ENCODE results near the gene PRKAA1.

Gene PRKAA1

GRCh38 chr5:40798012-40798800 lies at the start of gene PRKAA1:
TSS of gene PRKAA1 (minus strand) at chr5:40798374. CDS start at chr5:40798189, 185 bp downstream.
- peak; percentile 92 for DNase-seq

GRCh38 chr5:40847525-40847924 lies 49.4 kb upstream of the PRKAA1 start:
- DNase-seq = no peak

DNA sequence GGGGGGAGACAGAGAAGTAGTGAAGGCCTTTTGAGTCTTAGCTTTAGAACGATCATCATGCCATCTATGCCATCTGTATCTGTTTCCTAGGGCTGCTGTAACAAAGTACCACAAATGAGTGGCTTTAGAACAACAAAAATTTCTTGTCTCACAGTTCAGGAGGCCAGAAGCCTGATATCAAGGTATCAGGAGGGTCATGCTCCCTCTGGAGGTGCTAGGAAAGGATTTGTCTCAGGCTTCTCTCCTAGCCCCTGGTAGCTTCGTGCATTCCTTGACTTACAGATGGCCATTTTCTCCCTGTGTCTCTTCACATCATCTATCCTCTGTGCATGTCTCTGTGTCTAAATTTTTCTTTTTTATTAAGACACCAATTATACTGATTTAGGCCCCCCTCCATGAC lies 48.2 kb upstream of the PRKAA1 start:
- no peak for DNase-seq

DNA sequence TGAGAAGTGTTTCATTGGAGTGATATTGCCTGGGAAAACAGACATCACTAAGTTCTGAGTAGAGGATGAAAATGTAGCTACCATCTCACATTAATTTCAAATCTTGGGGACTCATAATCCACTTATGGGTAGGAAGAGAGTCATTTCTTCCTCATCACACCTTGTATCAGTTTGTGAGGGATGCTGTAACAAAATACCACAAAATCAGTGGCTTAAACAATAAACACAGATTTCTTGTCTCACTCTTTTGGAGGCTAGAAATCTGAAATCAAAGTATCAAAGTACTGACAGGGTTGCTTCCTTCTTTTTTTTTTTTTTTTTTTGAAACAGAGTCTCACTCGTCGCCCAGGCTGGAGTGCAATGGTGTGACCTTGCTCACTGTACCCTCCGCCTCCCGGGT lies 46.4 kb upstream of the PRKAA1 start:
- DNase-seq = no peak

GRCh38 chr5:40842351-40842750 lies 44.2 kb upstream of the PRKAA1 start:
- no peak for DNase-seq

- DNase-seq = no peak
Measured at GRCh38 chr5:40841068-40841805, 43.1 kb upstream of the PRKAA1 start, which contains the start of gene CARD6. TSS of gene CARD6 (plus strand) at chr5:40841367. CDS start at chr5:40841383, 16 bp downstream.

DNA sequence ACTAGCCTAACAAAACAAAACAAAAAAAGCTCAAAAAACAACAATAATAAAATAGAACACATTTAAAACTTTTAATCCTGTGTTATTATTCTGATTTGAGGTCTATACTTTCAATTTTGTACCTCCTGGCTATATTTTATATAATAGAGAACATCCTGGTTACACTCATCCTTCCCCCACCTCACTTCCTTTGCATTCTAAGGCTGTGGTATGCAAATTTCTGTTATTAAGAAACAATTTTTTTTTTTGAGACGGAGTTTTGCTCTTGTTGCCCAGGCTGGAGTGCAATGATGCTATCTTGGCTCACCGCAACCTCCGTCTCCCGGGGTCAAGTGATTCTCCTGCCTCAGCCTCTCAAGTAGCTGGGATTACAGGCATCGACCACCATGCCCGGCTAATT lies 39.9 kb upstream of the PRKAA1 start:
- no peak for DNase-seq

DNA sequence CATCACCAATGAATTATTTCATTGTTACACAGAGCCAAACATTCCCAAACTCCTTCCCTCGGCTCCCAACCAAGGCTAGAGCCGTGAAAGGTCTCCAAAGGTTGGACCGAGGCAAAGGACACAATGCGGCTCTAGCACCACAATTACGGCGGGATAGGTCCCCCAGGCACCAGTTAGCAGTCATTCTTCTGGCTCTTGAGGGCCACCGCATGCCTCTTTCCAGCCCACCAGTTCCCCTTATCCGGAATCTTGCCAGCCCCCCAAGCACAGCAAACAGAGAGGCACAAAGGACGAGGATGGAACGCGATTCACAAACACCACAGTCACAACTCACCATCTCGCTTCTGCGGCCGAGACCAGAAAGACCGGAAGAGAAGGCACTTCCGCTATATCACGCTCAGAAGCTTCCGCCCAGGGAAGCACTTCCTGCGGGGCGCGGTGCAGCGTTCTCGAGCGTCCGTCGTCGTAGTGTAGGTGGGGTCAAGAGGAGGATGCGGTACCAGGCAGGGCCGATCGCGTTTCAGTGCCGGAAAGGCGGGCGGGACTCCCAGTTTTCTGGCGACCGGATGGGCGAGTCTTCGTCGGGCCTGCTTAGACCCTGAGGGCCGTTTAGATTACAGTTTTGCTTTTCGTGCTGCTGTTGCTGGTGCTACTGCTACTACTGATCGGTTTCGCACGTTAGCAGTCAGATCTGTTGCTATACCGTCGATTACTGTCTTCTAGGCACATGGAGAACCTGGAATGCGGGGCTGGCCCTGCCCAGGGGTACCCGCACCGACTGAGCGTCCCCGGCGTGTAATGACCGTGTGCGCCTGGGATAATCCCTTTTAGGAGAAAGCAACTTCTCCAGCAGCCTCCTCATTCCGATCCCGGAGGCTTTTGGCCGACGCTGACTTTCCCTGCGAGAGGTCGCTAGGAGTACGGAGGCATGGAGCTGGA lies 36.9 kb upstream of the PRKAA1 start, which contains the start of gene RPL37:
RPL37 (minus strand) TSS at position 374 of the 939 bp plus-strand sequence; CDS start at position 337, 37 bp downstream.
- peak; percentile 98 for DNase-seq

DNA sequence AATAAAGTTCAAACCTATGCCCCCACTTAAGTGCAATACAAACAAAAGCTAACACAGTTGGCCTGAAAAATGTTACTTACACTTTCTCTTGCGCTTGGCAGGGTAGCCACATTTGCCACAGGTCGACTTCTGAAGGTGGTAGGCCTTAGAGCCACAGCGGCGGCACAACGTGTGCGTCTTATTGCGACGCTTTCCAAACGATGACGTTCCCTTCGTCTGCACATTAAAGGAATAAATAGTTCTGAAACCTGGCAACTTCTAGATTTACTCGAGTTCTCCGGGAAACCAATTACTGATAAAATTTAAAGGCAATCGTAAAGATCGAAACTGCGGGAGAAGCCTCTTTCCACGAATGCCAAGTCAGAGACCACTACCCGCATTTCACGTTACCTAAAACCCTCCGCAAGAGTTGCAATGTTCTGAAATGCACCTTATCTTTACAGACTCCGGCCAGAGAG lies 36.2 kb upstream of the PRKAA1 start:
- peak; percentile 48 for DNase-seq

- no peak for DNase-seq
Measured at GRCh38 chr5:40833712-40834229, 35.6 kb upstream of the PRKAA1 start.

DNA sequence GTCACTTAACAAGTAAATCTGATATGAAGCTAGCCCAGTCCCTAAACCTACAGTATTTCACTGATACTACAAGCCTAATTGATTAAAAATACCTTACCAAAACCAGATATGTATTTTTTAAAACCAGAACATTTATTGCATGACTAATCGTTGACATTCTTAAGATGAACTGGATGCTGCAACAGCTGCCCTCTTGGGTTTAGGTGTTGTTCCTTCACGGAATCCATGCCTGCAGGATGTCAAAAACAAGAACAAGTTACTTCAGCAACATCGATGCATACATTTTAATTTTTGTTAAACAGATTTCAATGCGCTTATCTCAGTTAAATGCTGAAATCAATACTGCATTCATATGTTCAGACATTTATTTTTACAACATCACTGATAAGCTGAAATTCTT lies 34.2 kb upstream of the PRKAA1 start:
- DNase-seq = no peak

DNA sequence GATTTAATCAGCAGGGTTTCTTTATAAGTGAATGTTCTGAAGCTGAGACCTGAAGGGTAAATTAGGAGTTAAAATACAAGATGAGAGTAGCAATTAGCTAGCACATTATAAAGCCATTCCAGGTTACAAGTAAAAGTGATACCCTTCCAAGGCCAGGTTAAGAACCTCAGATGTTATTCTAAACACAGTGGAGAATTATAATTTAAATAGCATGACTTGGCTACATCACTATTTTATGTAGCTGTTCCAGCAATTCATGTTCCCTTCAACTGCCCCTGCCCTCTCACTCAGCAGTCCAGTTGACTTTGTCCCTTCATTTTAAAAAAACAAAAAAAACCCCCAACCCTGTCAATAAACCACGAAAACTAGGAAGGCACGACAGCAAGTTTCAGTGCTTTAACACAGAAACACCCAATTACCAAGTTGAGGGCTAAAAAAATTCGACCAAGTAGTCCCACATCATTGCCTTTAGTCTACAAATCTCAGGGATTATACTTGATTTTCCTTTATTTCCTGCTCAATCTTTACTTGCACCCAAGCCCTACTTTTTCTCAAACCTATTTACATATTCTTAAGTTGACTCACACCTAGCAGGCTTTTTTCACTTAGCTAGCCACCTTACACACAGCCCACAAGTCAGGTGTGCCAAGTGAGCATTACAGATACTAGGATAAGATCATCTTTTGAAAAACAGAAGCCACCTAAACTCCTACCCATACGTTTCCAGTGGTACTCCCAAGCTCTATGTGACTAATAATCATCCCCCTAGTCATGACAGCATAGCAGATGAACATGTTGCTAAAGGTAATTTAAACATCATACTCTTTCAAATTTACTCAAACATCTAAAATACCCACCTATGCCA lies 33.4 kb upstream of the PRKAA1 start:
- peak; percentile 65 for DNase-seq

- no peak for DNase-seq
Measured at GRCh38 chr5:40829748-40830533, 31.8 kb upstream of the PRKAA1 start.

- DNase-seq = no peak
Measured at GRCh38 chr5:40828690-40829661, 30.8 kb upstream of the PRKAA1 start.

GRCh38 chr5:40828021-40828631 lies 30.0 kb upstream of the PRKAA1 start:
- no peak for DNase-seq

- DNase-seq = no peak
Measured at GRCh38 chr5:40827188-40827977, 29.2 kb upstream of the PRKAA1 start.

DNA sequence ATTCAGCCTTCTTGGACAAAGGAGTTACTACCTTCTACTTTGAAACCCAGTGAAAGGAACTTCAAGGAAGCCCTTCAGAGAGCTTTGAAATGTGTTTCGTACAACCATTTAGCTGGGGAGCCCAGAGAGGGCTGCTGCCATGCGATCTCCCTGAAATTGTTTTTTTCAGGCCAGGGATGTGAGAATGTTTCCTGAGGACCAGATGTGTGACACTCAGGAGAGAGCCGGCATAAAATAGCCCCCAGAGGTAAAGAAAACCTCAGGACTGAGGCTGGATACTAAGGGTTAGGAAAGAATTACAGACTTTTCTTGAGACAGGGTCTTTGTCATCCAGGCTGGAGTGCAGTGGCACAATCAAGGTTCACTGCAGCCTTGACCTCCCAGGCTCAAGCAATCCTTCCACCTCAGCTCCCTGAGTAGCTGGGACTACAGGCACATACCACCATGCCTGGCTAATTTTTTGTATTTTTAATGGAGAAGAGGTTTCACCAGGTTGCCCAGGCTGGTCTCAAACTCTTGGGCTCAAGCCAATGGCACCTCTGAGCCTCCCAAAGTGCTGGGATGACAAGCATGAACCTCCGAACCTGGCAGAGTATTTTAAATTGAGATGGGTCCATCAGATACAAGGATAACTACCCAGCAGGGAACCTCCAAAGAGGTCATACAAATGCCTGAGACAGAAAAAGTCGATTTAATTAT lies 28.5 kb upstream of the PRKAA1 start:
- DNase-seq = no peak
